HT-29 (cell line): ENCODE results near the gene CROCC2. TPM values are rescaled to one million over a fixed set of nuclear protein-coding genes. Genes with fewer than 3 reads are reported as not detected.
"Not testable (repeated sequence)": the region's sequence is repeated elsewhere in the genome, so short reads cannot be mapped to it uniquely, and the experiment has no call there.

ENCODE experiments used
- DNase-seq: peaks from one replicate; pipeline ENCODE4 v3.0.0-alpha.2; 2015; ENCODE audit warnings: low spot score
- total RNA-seq: library from RNA; depleted of rRNA; stranded (reverse); fragments of >200 nt; shearing (Covaris generic); gene quantifications from 2 replicates; pipeline ENCODE4 v1.2.3, GENCODE V29; 2014

Gene CROCC2
- total RNA-seq, 1 experiment from 2014 or later: not detected

DNA sequence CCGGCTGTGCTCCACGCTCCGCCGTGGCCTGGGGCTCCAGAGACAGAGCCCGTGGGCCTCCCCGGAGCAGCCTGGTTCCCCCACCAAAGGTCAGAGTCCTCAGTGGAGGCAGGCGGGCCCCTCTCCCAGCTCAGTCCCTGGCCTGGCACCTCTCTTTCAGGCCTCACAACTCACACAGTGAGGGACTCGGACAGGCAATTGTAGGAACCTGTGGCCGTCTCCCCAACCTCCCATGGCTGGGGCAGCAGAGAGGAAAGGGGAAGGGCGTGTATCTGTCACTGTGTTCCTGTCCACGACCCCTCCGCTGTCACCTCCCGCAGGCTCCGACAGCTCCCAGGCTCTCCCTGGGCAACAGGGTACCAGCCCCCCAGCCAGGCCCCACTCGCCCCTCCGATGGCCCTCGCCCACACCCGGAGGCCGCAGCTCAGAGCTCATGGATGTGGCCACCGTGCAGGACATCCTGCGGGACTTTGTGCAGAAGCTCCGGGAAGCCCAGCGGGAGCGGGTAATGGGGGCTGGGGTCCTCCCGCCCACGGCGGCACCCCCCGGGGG lies 59.8 kb downstream of the CROCC2 start:
- DNase-seq: no peak

DNA sequence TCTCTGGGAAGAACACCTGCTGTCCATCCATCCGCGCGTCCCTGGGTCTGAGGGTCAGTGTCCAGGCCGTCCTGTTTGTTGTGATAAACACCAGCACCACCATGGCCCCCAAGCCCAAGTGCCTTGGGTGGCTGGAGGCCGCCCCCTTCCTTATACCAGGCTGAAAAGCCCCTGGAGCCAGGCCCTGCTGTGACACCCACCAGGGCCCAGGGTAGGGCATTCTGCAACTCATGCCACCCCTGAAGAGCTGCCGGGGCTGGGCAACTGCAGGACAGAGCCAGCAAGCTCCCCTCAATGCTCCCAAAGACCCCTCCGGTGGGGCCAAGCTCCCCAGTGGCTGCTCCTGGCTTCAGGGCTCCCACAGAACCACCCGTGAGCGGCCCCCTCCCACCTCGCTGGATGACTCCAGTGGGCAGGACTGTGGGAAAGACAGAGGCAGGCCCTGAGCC lies 60.3 kb downstream of the CROCC2 start:
- DNase-seq: no peak

DNA sequence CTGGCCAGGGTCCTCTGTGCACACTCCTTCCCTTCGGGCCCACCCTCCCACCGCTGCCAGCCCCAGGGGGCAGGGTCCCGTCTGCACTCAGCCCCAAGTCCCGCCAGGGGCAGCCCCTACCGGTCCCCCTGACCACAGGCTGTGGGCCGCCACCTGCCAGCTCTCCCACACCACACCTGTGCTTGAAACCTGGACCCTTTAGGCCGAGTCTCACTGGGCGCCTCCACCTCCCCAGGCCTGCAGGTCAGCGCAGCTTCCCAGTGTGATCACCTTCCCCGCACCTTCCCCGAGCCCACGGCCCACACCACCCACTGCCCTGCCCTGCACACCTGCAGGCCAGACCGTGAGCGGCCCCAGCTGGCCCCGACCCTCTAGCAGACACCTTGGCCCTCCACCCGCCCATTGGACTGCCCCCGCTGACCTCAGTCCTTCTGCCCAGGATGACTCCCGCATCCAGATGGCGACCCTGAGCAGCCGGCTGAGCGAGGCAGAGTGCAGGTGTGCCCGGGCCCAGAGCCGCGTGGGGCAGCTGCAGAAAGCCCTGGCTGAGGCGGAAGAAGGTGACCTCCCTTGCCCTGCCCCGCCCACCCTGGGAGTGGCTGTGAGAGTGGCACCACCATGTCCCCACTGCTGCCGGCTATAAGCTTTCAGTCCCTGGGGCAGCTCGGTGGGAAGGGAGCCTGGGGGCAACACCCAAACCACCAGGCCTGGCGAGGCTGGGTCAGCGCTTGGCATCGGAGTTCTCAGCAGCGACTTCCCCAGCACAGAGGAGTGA lies 61.0 kb downstream of the CROCC2 start:
- DNase-seq: no peak

DNA sequence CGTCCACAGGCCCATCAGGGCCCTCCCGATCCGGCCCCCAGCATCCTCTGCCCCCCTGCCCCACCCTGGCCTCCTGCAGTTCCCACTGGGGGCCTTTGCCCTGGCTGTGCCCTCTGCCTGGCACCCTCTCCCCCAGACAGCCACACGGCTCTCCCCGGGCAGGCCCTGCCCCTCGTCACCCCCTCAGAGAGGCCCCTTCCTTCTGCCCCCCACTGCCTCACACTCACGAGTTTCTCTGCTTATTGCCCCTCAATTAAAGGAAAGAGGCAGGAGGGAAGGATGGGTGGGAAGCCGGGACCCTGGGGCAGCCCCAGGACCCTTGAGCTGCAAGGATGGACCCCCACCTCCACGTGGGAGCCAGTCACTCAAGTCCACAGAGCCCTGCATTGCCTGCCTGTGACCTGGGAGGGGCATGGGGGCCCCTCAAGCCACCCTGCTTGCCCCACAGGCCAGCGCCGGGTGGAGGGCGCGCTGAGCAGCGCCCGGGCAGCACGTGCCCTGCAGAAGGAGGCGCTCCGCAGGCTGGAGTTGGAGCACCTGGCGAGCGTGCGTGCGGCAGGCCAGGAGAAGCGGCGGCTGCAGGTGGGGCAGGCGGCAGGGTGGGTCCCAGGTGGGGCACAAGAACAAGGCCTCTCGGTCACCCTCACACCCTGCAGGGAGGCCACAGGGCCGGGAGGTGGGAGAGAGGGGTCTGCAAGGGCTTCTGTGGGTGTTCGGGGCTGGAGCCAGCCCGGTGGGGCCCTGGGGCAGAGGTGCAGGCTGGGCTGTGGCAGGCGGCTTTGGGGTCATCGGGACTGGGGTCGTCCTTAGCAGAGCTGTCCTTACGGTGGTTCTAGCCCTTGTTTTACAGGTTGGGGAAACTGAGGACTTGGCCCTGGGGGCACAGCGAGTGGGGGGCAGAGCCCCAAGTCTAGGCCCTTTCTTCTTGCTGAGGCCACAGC lies 61.8 kb downstream of the CROCC2 start:
- DNase-seq: no peak

DNA sequence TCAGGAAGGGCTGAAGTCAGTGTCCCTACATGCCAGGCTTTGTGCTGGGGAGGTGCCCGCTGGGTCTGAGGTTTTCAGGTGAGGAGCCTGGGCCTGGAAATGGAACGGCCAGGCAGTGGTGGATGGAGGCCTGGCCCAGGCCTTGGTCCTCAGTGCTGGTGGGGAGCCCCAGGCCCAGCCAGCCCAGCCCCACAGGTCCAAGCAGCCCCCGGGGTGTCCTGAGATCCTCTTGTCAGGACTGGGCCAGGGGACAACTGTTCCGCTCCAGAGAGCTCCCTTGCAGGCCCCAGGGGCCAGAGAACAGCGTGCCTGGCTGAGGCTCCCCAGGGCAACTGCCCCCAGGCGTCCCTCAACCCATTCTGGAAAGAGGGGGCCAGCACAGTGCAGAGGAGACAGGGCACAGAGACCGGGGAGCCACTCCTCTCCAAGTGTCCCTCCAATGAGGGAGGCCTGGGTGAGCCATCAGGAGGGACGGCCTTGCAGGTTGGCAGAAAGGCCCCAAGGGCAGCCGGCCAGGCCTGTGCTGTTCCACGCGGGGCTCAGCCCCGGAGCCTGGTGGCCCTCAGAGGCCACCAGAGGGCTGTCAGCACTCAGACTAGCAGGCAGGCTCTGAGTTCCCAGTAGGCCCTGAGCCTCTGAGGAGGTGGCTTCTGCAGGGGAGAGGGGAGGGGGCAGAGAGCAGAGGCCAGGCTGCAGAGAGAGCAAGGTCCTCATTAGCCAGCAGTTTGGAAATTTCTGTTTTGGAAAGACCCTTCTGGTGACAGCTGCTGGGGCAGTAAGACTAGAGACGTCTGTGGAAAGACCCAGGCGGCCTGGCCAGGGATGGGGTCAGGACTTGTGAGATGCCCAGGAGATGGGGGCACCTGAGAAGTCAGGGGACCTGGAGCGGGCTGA lies 62.8 kb downstream of the CROCC2 start:
- DNase-seq: no peak

DNA sequence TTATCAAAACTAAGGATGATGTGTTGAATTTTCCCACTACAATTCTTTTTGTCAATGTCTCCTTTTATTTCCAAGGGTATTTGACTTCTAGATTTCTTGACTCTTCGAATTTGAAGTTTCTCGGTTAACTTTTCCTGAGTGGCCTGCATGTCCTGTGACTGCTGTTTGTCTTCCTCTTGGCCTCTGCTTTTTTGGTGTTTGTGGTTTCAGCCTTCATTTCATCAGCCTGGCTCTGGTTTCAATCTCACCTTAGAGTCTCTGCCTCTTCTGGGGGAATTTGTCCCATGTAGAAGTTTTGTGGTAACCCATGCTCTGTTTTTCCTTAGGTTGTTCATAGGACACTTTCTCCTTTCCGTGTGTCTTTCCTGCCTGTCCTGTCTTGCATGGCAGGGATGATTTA lies 64.0 kb downstream of the CROCC2 start:
- DNase-seq: no peak

DNA sequence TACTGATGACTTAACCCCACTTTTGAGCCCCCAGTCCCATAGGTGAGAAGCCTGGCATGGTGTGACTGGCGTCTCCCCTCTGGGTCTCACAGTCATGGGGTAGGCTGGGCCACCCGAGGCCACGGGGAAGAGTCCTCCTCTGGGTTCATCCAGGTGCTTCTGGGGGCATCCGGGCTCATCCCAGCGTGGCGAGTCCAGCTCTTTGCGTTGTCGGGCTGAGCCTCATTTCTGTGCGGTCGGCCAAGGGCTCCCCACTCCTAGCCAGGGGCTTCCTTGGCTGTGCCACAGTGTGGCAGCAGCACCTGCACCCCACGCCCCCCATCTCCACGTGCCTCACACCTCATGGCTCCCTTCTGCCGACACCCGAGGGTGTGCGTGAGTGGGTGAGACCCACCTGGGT lies 64.7 kb downstream of the CROCC2 start:
- no peak for DNase-seq

DNA sequence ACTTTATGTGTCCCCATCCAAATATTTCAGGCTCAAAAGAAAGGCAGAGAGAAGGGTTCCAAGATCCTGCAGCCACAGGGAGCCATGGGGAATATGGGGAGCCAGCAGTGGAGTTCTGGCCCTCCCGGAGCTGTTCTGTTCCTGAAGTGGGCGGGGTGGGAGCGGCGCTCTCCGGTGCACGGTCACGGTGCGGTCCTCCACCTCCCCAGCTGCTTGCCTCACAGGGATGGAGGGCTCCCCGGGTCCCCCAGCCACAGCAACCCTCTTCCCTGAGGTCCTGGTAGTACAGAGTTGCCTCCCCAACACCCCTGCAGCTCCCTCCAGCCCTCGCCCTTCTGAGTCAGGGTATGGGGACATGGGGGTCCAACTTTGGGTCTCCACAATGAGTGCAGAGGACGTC lies 66.1 kb downstream of the CROCC2 start:
- DNase-seq: no peak

DNA sequence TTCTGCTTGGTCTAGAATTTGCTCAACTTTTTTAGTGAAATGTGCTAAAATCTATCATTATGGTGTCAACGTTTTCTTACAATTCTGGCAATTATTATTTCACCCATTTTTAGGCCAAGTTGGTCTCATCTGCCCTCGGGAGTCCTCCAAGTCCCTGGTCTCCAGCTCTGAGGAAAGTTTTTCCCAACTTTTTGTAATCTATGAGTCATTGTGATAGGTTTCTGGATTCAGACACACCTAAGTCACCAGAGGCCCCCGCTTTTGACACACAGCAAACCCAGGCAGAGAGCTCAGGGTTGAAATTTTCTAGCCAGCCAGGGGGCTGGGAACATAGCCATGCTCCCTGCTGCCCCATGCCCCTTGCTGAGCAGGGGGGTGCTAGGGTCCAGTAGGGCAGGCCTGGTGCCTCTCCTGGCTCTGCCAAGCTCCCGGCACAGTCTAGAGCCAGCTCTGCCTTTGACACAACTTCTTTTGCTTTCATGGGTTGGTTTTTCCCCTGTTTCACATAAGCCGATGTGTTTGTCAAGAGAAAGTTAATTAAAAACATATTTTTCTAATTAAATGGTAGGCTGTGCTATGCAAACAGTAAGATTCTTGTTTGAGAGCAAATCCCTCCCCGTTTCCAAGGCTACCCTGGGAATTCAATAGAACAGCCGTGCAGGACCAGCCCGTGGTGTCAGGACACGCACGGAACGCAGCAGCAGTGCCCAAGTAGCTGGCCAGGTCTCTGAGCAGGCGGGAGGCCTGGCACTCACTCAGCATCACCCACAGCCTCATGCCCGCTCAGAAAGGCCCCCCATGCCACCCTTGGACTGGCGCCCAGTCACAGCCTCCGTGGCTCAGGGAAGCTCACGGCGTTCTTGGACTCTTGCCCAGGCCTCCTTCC lies 66.7 kb downstream of the CROCC2 start:
- DNase-seq: no peak

DNA sequence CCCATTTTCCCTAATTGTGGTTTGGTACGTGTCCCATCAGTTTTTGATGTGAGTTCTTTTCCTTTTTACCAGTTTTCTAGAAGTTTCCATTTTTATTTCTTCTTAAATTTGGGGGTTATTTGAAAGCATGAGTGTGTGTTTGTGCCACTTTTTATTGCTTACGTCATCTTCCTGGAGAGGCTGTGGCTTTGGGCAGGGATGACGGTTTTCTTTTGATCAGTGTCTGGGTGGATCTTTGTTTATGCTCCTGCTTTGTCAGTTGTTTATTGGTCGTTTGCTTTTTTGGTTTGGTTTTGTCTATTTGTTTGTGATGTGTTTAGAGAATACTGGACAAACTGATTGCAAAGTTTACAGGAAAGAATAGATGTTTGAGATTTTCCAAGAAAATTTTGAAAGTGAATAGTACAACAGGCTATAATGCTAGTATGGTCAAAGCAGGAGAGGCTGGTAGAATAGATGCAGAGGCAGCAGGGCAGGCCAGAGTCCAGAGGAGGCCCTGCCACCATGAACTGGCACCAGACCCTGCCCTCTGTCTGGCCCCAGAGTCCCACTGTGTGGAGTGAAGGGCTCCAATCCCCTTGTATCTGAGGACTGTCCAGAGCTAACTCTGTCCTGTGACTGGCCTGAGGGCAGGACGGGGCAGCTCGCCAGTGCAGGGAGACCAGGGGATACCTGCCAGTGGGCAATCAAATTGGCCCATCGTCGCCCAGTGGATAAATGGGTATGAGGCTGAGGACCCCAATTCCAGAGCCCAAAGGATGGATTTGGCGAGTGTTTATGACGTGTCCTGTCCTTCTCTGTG lies 68.8 kb downstream of the CROCC2 start:
- DNase-seq: no peak

DNA sequence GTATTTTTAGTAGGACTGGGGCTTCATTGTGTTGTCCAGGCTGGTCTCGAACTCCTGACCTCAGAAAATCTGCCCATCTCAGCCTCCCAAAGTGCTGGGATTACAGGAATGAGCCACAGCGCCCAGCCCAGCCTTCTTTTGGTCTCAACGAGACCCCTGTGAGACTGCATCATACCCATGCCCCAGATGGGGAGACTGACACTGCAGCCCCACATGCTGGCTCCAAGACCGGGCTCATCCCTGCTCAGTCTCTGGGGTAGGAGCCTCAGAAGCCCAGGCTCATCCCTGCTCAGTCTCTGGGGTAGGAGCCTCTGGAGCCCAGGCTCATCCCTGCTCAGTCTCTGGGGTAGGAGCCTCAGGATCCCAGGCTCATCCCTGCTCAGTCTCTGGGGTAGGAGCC lies 69.8 kb downstream of the CROCC2 start:
- DNase-seq: not testable (repeated sequence)

DNA sequence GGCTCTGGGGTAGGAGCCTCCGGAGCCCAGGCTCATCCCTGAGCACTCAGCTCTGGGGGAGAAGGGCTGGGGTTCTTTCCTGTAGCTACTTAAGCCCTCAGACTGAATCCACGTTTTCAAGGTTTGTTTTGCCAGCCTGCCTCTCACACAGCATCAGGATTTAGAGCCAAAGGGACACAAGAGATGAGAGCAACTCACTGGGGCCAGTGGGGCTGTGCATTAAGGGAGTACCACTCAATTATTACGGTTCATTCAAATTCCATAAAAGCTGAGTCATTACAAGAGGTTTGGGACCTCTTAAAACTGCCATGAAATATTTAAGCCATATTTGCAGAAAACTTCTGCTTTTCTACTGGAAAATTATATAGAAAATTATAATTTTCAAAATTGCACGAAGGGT lies 75.1 kb downstream of the CROCC2 start:
- no peak for DNase-seq

DNA sequence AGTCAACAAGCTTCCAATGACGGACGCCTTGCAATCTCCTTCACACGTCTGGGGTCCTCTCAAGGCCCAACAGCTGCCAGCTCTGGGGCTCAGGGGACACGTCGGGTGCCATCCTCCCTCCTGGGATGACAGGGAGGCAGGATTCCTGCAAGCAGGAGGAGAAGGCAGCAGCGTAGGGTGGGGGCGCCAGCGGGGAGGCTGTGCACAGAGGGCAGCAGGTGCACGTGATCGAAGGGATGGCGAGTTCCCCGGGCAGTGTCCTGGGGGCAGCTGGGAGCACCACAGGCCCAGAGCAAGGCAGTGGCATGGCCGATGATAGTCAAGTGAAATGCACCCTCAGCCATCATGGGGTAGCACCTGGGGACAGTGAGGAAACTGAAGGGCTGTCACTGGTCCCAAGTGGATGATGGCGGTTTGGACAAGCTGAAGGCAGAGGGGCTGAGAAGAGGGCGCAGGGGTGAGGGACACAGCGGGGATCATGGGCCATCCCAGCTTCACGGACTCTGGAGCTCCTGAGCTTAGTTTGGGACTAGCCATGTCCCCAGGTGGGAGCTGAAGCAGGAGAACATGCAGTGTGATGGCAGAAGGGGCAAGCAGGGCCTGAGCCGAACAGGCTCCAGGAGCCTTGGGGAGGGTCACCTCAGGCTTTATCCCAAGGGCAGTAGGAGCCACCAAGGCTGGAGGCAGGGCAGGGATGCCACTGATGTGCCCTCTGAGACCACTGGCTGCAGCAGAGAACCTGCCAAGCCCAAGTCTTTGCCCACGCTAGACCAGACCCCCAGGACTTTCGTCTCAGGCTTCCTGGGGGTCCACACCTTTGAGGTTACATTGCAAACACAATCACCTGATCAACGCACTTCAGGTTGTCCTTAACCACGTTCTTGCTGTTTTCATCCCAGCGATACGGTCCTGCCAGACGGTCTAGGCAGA lies 76.0 kb downstream of the CROCC2 start:
- no peak for DNase-seq

DNA sequence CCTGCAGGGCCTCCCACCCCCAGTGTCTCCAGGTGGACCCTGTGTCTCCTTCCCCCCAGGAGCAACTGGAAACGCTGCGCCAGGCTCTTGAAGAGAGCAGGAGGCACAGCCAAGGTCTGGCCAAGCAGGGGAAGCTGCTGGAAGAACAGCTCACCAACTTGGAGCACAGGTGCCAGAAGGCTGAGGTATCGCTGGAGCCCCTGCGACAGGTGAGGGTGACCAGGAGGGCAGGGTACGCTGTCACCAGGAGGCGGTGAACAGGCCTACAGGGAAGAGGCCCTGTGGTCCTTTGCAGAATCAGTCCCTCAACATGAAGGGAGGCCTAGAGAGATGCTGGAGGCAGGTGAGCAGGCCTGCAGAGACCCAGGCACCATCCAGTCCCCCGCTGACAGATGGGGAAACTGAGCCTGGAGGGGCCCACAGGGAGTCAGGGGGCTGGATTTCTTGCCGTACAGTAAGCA lies 76.7 kb downstream of the CROCC2 start:
- DNase-seq: no peak

DNA sequence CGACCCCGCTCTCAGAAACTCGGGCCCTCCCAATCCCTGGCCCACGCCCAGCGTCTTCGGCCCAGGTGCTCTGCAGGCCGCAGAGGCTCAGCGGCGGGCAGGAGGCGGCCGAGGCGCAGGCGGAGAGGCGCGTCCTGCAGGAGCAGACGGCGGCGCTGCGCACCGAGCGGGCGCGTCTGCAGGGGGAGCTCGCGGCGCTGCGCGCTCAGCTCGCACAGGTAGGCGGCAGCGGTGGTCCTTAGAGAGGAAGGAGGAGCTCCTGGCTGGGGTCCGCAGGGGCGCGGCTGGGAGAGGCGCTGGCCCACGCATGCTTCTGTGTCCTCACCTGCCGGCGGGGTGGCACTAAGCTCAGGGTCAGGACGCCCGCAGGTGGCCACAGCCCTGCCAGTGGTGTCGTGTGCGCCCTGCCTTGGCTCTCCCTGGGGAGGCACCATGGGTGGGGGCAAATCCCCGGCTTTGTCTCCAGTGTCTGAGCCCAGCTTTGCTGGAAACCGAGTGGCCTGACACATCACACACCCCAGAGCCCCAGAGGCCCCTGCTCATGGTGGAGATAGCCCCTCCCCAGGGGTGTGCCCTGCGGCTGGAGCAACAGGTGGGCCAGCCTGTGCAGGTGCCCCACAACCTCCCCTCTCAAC lies 77.3 kb downstream of the CROCC2 start:
- DNase-seq: peak; percentile 46

DNA sequence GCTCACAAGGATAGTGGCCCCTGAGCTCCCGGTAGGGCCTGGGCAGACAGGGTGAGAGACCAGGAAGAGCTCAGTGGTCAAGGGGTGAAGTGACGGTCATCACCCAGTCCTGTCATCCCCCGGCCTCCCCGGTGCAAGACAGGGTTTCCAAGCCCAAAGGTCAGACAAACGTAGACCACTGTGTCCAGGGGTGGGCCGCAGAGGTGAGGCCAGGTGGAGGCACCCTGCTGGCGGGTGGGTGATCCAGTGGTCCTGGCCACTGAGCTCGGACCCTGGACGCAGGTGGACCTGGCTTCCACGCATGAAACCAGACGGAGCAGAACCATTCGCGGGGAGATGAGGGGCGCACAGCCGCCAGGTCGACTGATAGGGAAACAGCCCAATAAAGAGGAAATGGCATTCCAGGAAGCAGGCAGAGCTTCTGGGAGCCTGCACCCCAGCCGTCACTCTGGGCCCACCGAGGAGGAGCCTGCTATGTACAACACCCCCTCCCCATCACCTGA lies 77.9 kb downstream of the CROCC2 start:
- DNase-seq: no peak
